Naive thymus-derived CD8-positive, alpha-beta T cell (primary cell): ENCODE measurements around the gene TSSC4. TPM values are rescaled to one million over a fixed set of nuclear protein-coding genes. Genes with fewer than 3 reads are reported as not detected.

ENCODE experiments used
- ATAC-seq, 2 donors: fragments of 150-1000 bp; cut with Tn5 transposase in 1 of 2; sonication (Bioruptor Pico), chemical (Tn5 transposase) in 1 of 2; 1 replicate in 1 of 2; 2 replicates in 1 of 2; pipeline ENCODE4 v1.10.0; 2021; ENCODE audit warnings: mild to moderate bottlenecking in 2 of 2, moderate library complexity in 2 of 2
- POLR2A ChIA-PET: fragments of 350-600 bp; sonication (Branson Sonifier 250); formaldehyde crosslinking; loops from one replicate; lab custom pipeline; 2021; ENCODE audit warnings: antibody characterized with exemption; lab: Charles Lee
- DNase-seq, 10 donors: peaks; one replicate each; pipeline versions ENCODE4 v3.0.0 to v3.0.0-alpha.2; 2020 to 2022
- H3K27ac Mint-ChIP-seq, 10 donors: one replicate each; pipeline ENCODE4 v1.8.0; 2020 to 2022; ENCODE audit warnings: mild to moderate bottlenecking in 10 of 10, mixed read lengths in 10 of 10, moderate library complexity in 4 of 10, inconsistent platforms in 1 of 10
- H3K27me3 Mint-ChIP-seq, 5 donors: one replicate each; pipeline ENCODE4 v1.8.0; 2021 to 2022; ENCODE audit warnings: mixed read lengths in 5 of 5
- H3K36me3 Mint-ChIP-seq, 3 donors: one replicate each; pipeline ENCODE4 v1.8.0; 2020 to 2022; ENCODE audit warnings: mixed read lengths in 3 of 3, mild to moderate bottlenecking in 2 of 3, inconsistent platforms in 1 of 3
- H3K4me1 Mint-ChIP-seq, 4 donors: one replicate each; pipeline ENCODE4 v1.8.0; 2021 to 2022; ENCODE audit warnings: mixed read lengths in 4 of 4
- H3K4me3 Mint-ChIP-seq, 10 donors: one replicate each; pipeline ENCODE4 v1.8.0; 2020 to 2022; ENCODE audit warnings: mild to moderate bottlenecking in 10 of 10, mixed read lengths in 10 of 10, moderate library complexity in 6 of 10, inconsistent platforms in 1 of 10
- H3K9me3 Mint-ChIP-seq, 9 donors: one replicate each; pipeline ENCODE4 v1.8.0; 2020 to 2022; ENCODE audit warnings: mixed read lengths in 9 of 9, mild to moderate bottlenecking in 3 of 9, inconsistent platforms in 1 of 9, moderate library complexity in 1 of 9
- polyA plus RNA-seq, 3 donors: library from polyadenylated mRNA; unstranded; fragments of 300-500 nt; fragmentation: Illumina TruSeq; gene quantifications; one replicate each; pipeline ENCODE4 v1.2.3, GENCODE V29; 2021
- total RNA-seq, 8 experiments: library from RNA in 2 of 8; stranded (reverse) in 2 of 8; gene quantifications; one replicate each; pipeline ENCODE4 v1.2.3 and lab custom pipeline; 2021 to 2026

TSSC4 gene
- total and polyA plus RNA-seq, 5 experiments from 2014 or later = 49.0 to 68.3 (median 56.6) TPM

DNA sequence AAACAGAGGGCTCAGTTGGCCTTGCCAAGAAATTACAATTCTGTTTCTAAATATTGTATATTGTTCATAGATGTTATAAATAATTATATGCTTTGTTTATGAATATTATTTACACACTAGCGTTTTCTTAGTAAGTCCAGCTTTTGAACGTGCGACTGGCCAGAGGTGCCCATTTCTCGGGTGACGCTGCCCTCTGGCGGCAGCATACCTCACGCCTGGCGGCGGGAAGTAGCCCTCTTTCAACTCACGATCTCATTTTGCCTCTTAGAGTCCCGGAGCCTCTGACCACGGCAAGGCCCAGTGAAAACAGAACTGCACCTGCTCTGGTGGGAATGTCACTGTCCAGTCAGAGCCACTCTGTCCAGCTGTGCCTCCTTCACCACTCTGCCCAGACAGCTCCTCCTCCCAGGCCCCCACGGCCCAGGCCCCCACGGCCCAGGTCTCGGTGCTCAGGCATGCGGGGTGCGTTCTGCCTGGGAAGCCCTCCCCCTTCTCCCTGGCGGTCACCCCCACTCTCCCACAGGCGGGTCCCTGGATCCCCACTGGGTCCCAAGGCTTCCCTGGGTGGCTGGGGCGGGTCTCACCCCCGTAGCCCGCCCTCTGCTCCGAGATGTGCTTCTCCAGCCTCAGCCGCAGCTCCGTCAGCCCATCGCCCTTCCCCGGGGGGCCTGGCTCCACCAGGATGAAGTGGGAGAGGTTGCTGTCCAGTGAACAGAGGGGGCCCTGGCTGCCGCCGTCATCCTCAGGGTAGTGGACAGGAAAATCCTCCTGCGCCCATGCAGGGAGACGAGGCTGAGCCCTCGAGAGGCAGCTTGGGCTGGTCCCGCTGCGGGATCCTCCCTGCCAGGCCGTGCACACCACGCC is 19.3 kb downstream of the TSSC4 start:
- ATAC-seq = peak; percentile 41 to 48
- Mint-ChIP-seq H3K36me3 (no peaks in the 10 kb centered on the region), H3K4me3 (peak overlapping the region in 1 of 10 donors; percentile 50), H3K9me3 (no peaks in the 10 kb centered on the region), H3K27me3 (no peaks in the 10 kb centered on the region), H3K27ac (no peak overlapping the region), H3K4me1 (peaks cover 0 to 5% (median 3%) of the 10 kb centered on the region in 4 donors)
- DNase-seq = peak in 8 of 10 donors; percentile 44 to 71 (median 54)
- POLR2A ChIA-PET = interaction anchor here (1.4 to 4.4 kb wide), 3 partner anchors 116 to 233 kb away, joined by 5 to 53 read pairs (median 7); partner anchors contain the start of genes C11orf21 and TSPAN32

DNA sequence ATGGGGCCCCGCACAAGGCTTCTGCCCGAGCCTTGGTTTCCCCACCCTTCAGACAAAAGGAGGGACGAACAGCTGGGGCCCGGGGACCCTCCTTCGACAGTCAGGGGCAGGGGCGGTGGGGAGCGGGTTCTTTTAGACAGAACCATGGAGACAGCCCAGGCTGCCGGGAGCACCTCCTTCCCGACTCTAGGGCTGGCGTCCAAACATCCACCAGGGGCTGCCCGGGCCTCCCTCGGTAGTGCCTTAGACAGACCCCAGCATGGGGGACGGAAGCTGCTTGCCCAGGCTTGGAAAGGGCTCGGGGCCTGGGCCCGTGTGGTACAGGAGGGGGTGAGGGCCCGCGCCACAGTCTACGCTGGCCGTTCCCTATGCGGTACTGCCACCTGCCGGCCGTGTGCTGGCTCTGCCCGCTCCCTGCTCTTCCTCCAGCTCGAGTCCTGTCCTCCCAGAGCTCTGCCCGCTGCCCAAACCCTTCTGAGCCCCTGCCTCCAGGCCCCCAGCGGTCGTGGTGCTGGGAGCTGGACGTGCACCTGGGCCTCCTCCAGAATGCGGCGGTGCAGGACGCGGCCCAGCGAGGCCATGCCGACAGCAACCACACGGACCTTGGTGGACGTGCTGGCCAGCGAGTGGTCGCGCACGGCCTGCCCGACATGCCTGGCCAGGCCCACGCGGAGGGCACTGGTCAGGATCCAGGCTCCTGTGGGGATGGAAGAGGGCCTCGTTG is 20.1 kb downstream of the TSSC4 start:
- H3K9me3 Mint-ChIP-seq = no peaks in the 10 kb centered on the region
- no peaks in the 10 kb centered on the region for H3K36me3 Mint-ChIP-seq
- ATAC-seq (peak; percentile 96 to 98), DNase-seq (peak; percentile 39 to 81 (median 69))
- no peak overlapping the region for H3K4me3 Mint-ChIP-seq
- no peak overlapping the region for H3K27ac Mint-ChIP-seq
- POLR2A ChIA-PET = interaction anchor here (0.7 to 4.4 kb wide), 4 partner anchors 117 to 233 kb away, joined by 3 to 53 read pairs (median 5); partner anchors contain the start of genes C11orf21 and TSPAN32
- H3K4me1 Mint-ChIP-seq = peaks cover 0 to 5% (median 3%) of the 10 kb centered on the region in 4 donors
- H3K27me3 Mint-ChIP-seq = no peaks in the 10 kb centered on the region

DNA sequence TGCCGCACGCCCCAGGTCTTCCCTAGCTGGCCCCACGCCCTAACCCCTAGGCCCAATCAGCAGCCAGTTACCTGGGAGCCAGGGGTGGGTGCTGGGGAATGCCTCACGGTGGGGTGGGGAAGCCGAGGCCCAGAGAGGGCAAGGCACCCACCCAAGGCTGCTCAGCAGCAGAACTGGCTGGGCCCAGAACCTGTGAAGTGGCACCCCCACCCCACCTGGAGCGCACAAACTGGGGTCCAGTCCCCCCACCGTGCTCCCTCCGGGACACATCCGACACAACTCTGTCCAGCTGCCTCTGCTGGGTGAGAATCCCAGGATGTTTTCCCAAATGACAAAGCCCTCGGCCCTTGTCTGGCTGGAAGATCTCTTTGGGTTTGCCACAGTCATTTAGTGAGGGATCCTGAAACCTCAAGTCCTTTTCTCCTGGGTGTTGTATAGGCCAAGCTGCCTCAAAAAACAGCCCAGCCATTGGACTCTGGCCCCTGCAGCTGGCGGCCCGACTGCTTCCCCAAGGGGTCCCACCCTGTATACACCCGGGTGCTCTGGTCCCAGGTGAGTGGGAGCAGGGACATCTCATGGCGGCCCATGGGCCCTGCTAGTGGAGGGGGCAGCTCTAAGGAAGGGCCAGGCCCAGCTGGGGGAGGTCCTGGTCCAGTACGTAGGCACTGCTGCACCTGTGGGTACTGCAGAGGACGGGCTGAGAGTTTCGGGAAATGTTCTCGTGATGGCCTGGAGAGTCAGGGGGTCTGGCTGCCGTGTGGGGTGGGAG is 20.9 kb downstream of the TSSC4 start:
- ATAC-seq = no peak
- Mint-ChIP-seq H3K4me1 (peaks cover 0 to 5% (median 3%) of the 10 kb centered on the region in 4 donors), H3K36me3 (no peaks in the 10 kb centered on the region), H3K27me3 (no peaks in the 10 kb centered on the region), H3K9me3 (no peaks in the 10 kb centered on the region), H3K27ac (no peak overlapping the region), H3K4me3 (no peak overlapping the region)
- peak in 1 of 10 donors; percentile 60 for DNase-seq
- POLR2A ChIA-PET = interaction anchor here (0.6 to 4.4 kb wide), 5 partner anchors 118 to 234 kb away, joined by 3 to 53 read pairs (median 6); partner anchors contain the start of genes C11orf21 and TSPAN32

DNA sequence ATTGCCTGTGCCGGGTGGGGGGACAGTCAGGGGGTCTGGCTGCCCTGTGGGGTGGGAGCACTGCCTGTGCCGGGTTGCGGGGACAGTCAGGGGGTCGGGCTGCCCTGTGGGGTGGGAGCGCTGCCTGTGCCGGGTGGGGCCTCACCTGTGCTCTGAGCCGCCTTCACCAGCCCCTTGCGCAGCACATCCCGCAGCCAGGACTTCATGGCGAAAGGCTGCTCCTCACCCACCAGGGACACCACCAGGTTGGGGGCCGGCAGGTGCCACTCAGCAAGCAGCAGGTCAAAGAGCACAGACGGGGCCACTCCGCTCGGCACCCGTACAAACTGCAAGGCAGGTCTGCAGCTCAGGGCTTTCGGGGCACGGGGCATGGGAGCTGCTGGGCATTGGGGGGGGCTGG is 21.4 kb downstream of the TSSC4 start:
- POLR2A ChIA-PET = interaction anchor here (0.6 kb wide), 1 partner anchor 121 kb away, joined by 6 read pairs; no protein-coding TSS in a partner anchor
- peaks cover 0 to 5% (median 3%) of the 10 kb centered on the region in 4 donors for H3K4me1 Mint-ChIP-seq
- no peak for ATAC-seq
- H3K27ac Mint-ChIP-seq = no peak overlapping the region
- no peaks in the 10 kb centered on the region for H3K36me3 Mint-ChIP-seq
- no peak for DNase-seq
- H3K27me3 Mint-ChIP-seq = no peaks in the 10 kb centered on the region
- H3K4me3 Mint-ChIP-seq = no peak overlapping the region
- H3K9me3 Mint-ChIP-seq = no peaks in the 10 kb centered on the region

DNA sequence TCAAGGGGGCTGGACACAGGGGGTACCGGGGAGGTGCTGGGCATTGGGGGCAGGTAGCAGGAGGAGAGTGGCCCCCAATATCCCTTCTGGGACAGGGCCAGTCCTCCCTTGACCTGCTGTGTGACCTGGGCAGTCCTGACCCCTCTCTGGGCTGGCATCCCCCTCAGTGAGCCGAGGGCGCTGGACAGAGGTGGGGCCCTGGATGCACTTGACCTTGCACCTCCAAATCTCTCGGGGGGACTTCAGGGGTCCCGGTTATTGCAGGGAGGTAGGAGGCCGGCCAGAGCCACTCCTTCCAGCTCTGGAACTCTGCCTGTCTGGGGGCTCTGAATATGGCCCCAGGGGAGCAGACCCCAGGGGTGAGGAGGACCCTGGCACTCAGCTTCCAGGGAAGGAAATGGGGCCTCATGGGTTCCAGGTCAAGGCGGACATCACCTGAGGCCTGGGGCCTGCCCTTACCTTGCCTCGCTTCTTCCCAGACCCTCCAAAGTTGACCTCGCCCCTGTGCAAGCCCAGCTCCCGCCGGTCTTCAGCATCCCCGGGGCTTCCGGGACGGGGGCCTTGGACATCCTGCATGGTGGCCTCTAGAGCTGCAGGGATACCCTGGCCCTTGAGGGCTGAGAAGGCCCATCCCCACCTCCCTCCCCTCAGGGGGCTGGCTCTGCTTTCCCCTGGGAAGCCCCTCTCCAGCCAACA is 22.1 kb downstream of the TSSC4 start:
- Mint-ChIP-seq H3K9me3 (no peaks in the 10 kb centered on the region), H3K4me3 (no peak overlapping the region), H3K27ac (no peak overlapping the region), H3K36me3 (no peaks in the 10 kb centered on the region), H3K27me3 (no peaks in the 10 kb centered on the region), H3K4me1 (peaks cover 0 to 5% (median 3%) of the 10 kb centered on the region in 4 donors)
- no peak for ATAC-seq
- POLR2A ChIA-PET = interaction anchor here (0.6 kb wide), 1 partner anchor 121 kb away, joined by 6 read pairs; no protein-coding TSS in a partner anchor
- no peak for DNase-seq

DNA sequence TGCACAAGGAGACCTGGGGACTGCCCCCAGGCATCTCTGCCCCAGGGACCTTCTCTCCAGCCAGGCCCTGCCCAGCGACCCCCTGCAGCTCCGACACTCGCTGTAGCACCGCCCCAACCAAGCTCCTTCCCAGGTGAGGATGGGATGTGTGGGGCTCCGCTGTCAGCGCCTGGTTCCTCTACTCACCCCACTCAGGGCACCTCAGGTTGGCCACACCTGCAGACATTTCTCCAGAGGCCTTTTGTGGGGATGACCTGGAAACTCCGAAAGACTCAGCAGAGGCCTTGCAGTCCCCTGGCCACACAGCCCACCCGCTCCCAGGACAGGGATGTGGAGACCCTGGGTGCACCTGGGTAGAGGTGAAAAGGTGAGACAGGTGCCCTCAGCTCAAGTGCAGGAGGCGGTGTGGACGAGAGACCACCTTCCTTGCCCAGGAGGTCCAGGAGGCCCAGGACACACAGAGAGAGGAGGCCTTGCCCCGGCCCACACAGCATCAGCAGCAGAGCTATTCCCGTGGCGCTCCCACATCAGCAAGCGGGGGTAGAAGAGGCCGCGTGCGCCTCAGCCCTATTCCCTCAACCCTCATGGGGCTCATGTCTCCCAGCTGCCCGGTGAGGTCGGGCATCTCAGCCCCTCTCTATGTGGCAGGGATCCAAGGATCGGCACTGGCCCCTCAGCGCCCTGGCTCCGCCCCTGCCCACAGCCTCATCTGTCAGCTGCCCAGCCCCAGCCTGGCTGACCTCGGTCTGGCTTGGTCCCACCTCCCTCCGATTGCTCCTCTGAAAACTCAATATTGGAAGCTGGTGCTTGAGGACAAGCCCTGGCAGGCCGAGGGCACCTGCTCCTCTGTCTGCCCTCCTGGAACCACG is 22.8 kb downstream of the TSSC4 start:
- ATAC-seq (no peak), DNase-seq (no peak)
- peaks cover 0 to 5% (median 3%) of the 10 kb centered on the region in 4 donors for H3K4me1 Mint-ChIP-seq
- no peak overlapping the region for H3K4me3 Mint-ChIP-seq
- POLR2A ChIA-PET = no interaction called here
- no peaks in the 10 kb centered on the region for H3K36me3 Mint-ChIP-seq
- H3K27ac Mint-ChIP-seq = no peak overlapping the region
- no peaks in the 10 kb centered on the region for H3K9me3 Mint-ChIP-seq
- H3K27me3 Mint-ChIP-seq = no peaks in the 10 kb centered on the region

DNA sequence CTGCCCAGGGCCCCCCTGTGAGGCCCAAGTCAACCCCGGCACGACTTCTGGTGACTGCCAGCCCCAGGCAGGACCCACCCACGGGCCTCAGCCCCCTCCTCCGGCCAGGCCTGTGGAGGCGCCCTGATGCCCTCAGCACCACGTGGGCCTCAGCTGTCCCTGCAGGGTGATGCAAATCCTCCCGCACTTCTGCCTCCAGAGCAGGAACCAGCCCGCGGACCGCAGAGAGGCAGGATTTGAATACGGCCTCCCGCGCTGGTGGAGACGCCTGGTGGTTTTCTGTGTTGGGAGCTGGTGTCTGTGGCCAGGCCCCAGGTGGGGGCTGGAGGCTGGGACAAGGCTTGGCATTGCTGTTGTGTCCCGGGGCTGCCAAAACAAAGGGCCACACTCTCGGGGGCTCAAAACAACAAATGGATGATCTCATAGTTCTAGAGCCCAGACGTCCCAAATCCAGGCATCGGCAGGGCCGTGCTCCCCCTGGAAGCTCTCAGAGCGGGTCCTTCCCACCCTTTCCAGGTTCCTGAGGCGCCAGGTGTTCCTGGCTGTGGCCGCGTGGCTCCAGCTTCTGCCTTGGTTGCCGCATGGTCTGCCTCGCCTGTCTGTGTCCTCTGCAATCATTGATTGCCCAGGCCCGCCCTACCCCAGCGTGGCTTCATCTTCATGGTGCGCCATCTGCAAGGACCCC is 24.4 kb downstream of the TSSC4 start:
- DNase-seq (no peak), ATAC-seq (no peak)
- Mint-ChIP-seq H3K4me3 (no peak overlapping the region), H3K4me1 (peaks cover 0 to 2% (median 0%) of the 10 kb centered on the region in 4 donors), H3K27me3 (no peaks in the 10 kb centered on the region), H3K36me3 (no peaks in the 10 kb centered on the region), H3K9me3 (no peaks in the 10 kb centered on the region), H3K27ac (no peak overlapping the region)
- POLR2A ChIA-PET = interaction anchor here (1.3 kb wide), 1 partner anchor 19 kb away, joined by 3 read pairs; no protein-coding TSS in a partner anchor

DNA sequence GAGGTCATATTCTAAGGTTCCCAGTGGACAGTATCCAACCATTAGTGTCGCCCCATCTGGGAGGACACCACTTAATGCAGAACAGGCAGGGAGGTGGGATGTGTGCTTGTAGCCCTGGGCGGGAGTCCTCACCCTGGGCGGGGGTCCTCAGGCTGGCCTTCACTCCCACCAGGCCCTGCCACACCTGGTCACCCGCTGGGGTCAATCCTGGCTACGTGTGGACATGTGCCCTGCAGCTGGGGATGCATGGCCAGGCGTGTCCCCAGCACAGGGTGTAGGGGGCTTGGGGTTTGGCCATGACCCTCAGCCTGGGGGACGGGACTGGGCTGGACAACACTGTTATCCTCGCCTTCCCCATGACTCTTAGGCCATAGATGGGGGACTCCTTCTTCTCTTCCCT is 25.0 kb downstream of the TSSC4 start:
- DNase-seq = no peak
- POLR2A ChIA-PET = interaction anchor here (1.2 to 1.3 kb wide), 2 partner anchors 18 to 105 kb away, joined by 3 read pairs; no protein-coding TSS in a partner anchor

DNA sequence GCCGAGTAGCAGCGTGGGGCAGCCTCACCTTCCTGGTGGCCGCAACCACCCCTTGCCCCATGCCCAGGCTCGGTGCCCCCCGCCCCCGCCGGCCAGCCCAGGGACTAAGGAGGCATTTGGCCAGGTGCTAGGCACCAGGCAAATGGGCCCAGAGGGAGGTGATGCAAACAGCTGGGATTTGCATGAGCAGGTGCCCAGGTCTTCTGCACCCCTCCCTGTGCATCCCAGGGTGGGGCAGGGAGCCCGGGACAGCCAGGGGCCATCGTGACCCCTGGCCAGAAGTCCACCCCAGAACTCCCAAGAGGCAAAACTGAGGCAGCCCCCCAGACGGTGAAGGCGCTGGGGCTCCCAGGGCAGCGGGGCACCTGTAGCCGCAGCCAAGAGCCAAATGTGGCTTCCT is 25.7 kb downstream of the TSSC4 start:
- Mint-ChIP-seq H3K9me3 (no peaks in the 10 kb centered on the region), H3K27ac (no peak overlapping the region), H3K36me3 (no peaks in the 10 kb centered on the region), H3K4me3 (no peak overlapping the region), H3K27me3 (no peaks in the 10 kb centered on the region), H3K4me1 (no peaks in the 10 kb centered on the region)
- DNase-seq (no peak), ATAC-seq (no peak)
- POLR2A ChIA-PET = interaction anchor here (0.5 to 1.3 kb wide), 3 partner anchors 17 to 555 kb away, joined by 3 read pairs; no protein-coding TSS in a partner anchor

More for the DNA sequence above, 25.0 kb downstream of the TSSC4 start:
- peaks cover 0 to 2% (median 0%) of the 10 kb centered on the region in 4 donors for H3K4me1 Mint-ChIP-seq
- H3K36me3 Mint-ChIP-seq = no peaks in the 10 kb centered on the region
- H3K27ac Mint-ChIP-seq = no peak overlapping the region
- H3K27me3 Mint-ChIP-seq = no peaks in the 10 kb centered on the region
- H3K4me3 Mint-ChIP-seq = no peak overlapping the region
- H3K9me3 Mint-ChIP-seq = no peaks in the 10 kb centered on the region
- ATAC-seq = no peak

DNA sequence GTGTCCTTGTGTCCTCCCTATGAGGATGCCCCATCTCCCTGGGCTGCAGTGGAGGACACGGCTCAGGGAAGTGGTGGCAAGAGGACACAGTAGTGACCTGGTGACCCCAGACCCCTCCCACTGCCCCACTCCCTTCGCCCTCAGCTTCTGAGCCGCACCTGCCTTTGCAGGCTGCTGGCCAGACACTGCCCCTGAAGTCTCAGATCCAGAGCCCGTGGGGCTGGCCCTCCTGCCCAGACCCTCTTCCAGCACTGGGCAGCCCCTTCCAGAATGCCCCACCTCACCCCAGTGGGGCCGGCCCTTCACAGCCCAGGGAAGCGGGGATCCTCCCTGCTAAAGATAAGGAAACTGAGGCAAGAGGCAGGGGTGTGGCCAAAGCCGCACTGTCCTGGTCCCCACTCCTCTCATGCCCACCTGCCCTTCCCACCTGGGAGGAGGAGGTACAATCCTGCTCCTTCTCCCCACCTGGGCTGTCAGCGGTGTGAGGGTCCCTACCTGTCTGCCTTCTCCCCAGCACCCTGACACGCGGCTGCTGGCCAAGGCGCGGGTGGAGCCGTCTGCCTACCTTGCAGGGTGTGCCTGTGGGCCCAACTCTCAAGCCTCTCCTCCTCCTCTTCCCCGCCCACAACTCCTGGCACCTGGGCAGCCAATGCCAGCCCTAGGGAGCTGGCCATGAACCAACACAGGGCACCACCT is 26.4 kb downstream of the TSSC4 start:
- no peaks in the 10 kb centered on the region for H3K27me3 Mint-ChIP-seq
- DNase-seq = no peak
- POLR2A ChIA-PET = interaction anchor here (0.5 to 1.2 kb wide), 4 partner anchors 104 to 554 kb away, joined by 3 to 6 read pairs (median 4); no protein-coding TSS in a partner anchor

More for the DNA sequence above, 26.4 kb downstream of the TSSC4 start:
- H3K4me1 Mint-ChIP-seq = peaks cover 0 to 3% (median 1%) of the 10 kb centered on the region in 4 donors
- no peaks in the 10 kb centered on the region for H3K36me3 Mint-ChIP-seq
- H3K9me3 Mint-ChIP-seq = no peaks in the 10 kb centered on the region
- ATAC-seq = no peak
- H3K4me3 Mint-ChIP-seq = no peak overlapping the region
- peak overlapping the region in 1 of 10 donors; percentile 73 for H3K27ac Mint-ChIP-seq
